GM23338 (cell line): ENCODE data around the gene ZNF394. TPM values are rescaled to one million over a fixed set of nuclear protein-coding genes. Genes with fewer than 3 reads are reported as not detected.

Experiments
- ATAC-seq: fragments of 200-7000 bp; cut with Tn5 transposase; 3 replicates; pipeline ENCODE4 v1.9.1; 2020
- DNase-seq: peaks from one replicate; pipeline ENCODE4 v3.0.0-alpha.2; 2015; ENCODE audit warnings: low spot score
- H2AFZ ChIP-seq: fragments of 200-600 bp; sonication (generic); 2 replicates; pipeline ENCODE4 v1.8.0; 2016; ENCODE audit warnings: antibody characterized with exemption, mild to moderate bottlenecking, moderate library complexity
- H3F3A ChIP-seq: fragments of 200-600 bp; sonication (generic); replicated peaks from 2 replicates; pipeline ENCODE4 v1.8.0; 2017; ENCODE audit warnings: antibody characterized with exemption, mixed run types, low read depth
- H3K27ac ChIP-seq: fragments of 200-600 bp; sonication (generic); 2 replicates; pipeline ENCODE4 v1.6.1; 2016; ENCODE audit warnings: low read depth
- H3K27me3 ChIP-seq: fragments of 200-600 bp; sonication (generic); 2 replicates; pipeline ENCODE4 v1.8.0; 2016; ENCODE audit warnings: mild to moderate bottlenecking, mixed run types, moderate library complexity; ENCODE audit not compliant: insufficient read depth
- H3K36me3 ChIP-seq: fragments of 200-600 bp; sonication (generic); 2 replicates; pipeline ENCODE4 v1.8.0; 2016; ENCODE audit warnings: mild to moderate bottlenecking; ENCODE audit not compliant: insufficient read depth
- H3K4me1 ChIP-seq: fragments of 200-600 bp; sonication (generic); 2 replicates; pipeline ENCODE4 v1.8.0; 2016; ENCODE audit warnings: mild to moderate bottlenecking, moderate library complexity; ENCODE audit not compliant: insufficient read depth
- H3K4me2 ChIP-seq: fragments of 200-600 bp; sonication (generic); 2 replicates; pipeline ENCODE4 v1.7.1; 2017; ENCODE audit warnings: mixed run types
- H3K4me3 ChIP-seq: fragments of 200-600 bp; sonication (generic); 2 replicates; pipeline ENCODE4 v1.6.1; 2016; ENCODE audit warnings: mixed run types
- H3K79me2 ChIP-seq: fragments of 200-600 bp; sonication (generic); replicated peaks from 2 replicates; pipeline ENCODE4 v1.8.0; 2017; ENCODE audit warnings: mild to moderate bottlenecking; ENCODE audit not compliant: insufficient read depth
- H3K9me2 ChIP-seq: fragments of 200-600 bp; sonication (generic); 2 replicates; pipeline ENCODE4 v1.8.0; 2017; ENCODE audit not compliant: insufficient read depth
- H4K20me1 ChIP-seq: fragments of 200-600 bp; sonication (generic); replicated peaks from 2 replicates; pipeline ENCODE4 v1.8.0; 2017; ENCODE audit warnings: mild to moderate bottlenecking; ENCODE audit not compliant: insufficient read depth
- H3K27ac Mint-ChIP-seq: 2 replicates; pipeline ENCODE4 v1.8.0; 2020; ENCODE audit warnings: inconsistent platforms, mild to moderate bottlenecking, moderate library complexity, mixed read lengths
- H3K27me3 Mint-ChIP-seq: 3 replicates; pipeline ENCODE4 v1.8.0; 2022; ENCODE audit warnings: low read depth, mild to moderate bottlenecking, moderate library complexity, mixed read lengths, inconsistent platforms; ENCODE audit not compliant: insufficient read depth, poor library complexity
- H3K36me3 Mint-ChIP-seq: 3 replicates; pipeline ENCODE4 v1.8.0; 2021; ENCODE audit warnings: low read depth, mild to moderate bottlenecking, inconsistent platforms, moderate library complexity, mixed read lengths
- H3K4me1 Mint-ChIP-seq: 3 replicates; pipeline ENCODE4 v1.8.0; 2020; ENCODE audit warnings: mild to moderate bottlenecking, inconsistent platforms, mixed read lengths
- H3K4me3 Mint-ChIP-seq: 3 replicates; pipeline ENCODE4 v1.8.0; 2021; ENCODE audit warnings: moderate library complexity, mild to moderate bottlenecking, inconsistent platforms, mixed read lengths
- H3K9me3 Mint-ChIP-seq: 3 replicates; pipeline ENCODE4 v1.8.0; 2020; ENCODE audit warnings: moderate library complexity, mild to moderate bottlenecking, inconsistent platforms, mixed read lengths
- NANOG ChIP-seq: IDR thresholded peaks from 2 replicates; pipeline ENCODE4 v1.6.1; 2016; ENCODE audit warnings: antibody characterized with exemption, borderline replicate concordance
- POLR2AphosphoS5 ChIP-seq: IDR thresholded peaks from 2 replicates; pipeline ENCODE4 v1.6.1; 2016; ENCODE audit warnings: antibody characterized with exemption, low read depth
- STAT1 ChIP-seq: IDR thresholded peaks from one replicate; pipeline ENCODE4 v1.6.1; 2016; ENCODE audit warnings: antibody characterized with exemption; ENCODE audit not compliant: unreplicated experiment
- ZNF114 ChIP-seq: fragments of 250-450 bp; sonication (Bioruptor Pico); IDR thresholded peaks from 2 replicates; pipeline ENCODE4 v1.5.0; 2020; ENCODE audit warnings: mild to moderate bottlenecking, moderate library complexity
- ZNF331 ChIP-seq: fragments of 250-450 bp; sonication (Bioruptor Pico); IDR thresholded peaks from 2 replicates; pipeline ENCODE4 v1.5.0; 2020; ENCODE audit warnings: low read depth, mild to moderate bottlenecking, moderate library complexity
- polyA plus RNA-seq: library from polyadenylated mRNA; unstranded; fragments of >200 nt; fragmentation: Nextera tagmentation; extraction: Ambion mirVana; gene quantifications from 2 replicates; pipeline ENCODE4 v1.2.1, GENCODE V29; 2016
- total RNA-seq: library from RNA; depleted of rRNA; stranded (reverse); fragments of >200 nt; shearing (Covaris generic); gene quantifications from 2 replicates; pipeline ENCODE4 v1.2.3, GENCODE V29; 2014
- TF ChIP-seq, protein P1 (sequence below): fragments of 250-450 bp; sonication (Bioruptor Pico); IDR thresholded peaks from 2 replicates; pipeline ENCODE4 v1.5.0; 2020; ENCODE audit warnings: mild to moderate bottlenecking, moderate library complexity
- TF ChIP-seq, protein P2 (sequence below): IDR thresholded peaks from one replicate; pipeline ENCODE4 v1.6.1; 2018; ENCODE audit warnings: antibody characterized with exemption; ENCODE audit not compliant: unreplicated experiment

The ZNF394 gene
- total and polyA plus RNA-seq, 2 experiments from 2014 or later: 12.6 to 26.9 TPM

DNA sequence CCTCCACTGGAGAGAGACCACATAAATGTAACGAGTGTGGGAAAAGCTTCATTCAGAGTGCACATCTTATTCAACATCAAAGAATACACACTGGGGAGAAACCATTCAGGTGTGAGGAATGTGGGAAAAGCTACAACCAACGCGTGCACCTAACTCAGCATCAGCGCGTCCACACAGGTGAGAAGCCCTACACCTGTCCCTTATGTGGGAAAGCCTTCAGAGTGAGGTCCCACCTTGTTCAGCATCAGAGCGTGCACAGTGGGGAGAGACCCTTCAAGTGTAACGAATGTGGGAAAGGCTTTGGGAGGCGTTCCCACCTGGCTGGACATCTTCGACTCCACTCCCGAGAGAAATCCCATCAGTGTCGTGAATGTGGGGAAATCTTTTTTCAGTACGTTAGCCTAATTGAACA, 31.3 kb upstream of the ZNF394 start:
- Histone ChIP-seq H3K4me2 (no peak overlapping the region), H3F3A (0 out of 2 replicates have a peak, but pooled peaks cover 11% of the 10 kb centered on the region), H3K9me2 (peaks cover 6% of the 10 kb centered on the region; the same call in 1 of the 2 replicates), H3K79me2 (no peaks in the 10 kb centered on the region), H3K4me3 (peak overlapping the region; percentile 23; the same call in 1 of the 2 replicates), H2AFZ (no peak overlapping the region), H3K27me3 (no peaks in the 10 kb centered on the region), H3K27ac (no peak overlapping the region), H4K20me1 (no peaks in the 10 kb centered on the region), H3K36me3 (peaks cover 38% of the 10 kb centered on the region), H3K4me1 (no peaks in the 10 kb centered on the region)
- H3K4me1 Mint-ChIP-seq: no peaks in the 10 kb centered on the region
- peaks cover 27% of the 10 kb centered on the region for H3K27me3 Mint-ChIP-seq
- no peak overlapping the region for H3K4me3 Mint-ChIP-seq
- TF ChIP-seq, protein P1, sequence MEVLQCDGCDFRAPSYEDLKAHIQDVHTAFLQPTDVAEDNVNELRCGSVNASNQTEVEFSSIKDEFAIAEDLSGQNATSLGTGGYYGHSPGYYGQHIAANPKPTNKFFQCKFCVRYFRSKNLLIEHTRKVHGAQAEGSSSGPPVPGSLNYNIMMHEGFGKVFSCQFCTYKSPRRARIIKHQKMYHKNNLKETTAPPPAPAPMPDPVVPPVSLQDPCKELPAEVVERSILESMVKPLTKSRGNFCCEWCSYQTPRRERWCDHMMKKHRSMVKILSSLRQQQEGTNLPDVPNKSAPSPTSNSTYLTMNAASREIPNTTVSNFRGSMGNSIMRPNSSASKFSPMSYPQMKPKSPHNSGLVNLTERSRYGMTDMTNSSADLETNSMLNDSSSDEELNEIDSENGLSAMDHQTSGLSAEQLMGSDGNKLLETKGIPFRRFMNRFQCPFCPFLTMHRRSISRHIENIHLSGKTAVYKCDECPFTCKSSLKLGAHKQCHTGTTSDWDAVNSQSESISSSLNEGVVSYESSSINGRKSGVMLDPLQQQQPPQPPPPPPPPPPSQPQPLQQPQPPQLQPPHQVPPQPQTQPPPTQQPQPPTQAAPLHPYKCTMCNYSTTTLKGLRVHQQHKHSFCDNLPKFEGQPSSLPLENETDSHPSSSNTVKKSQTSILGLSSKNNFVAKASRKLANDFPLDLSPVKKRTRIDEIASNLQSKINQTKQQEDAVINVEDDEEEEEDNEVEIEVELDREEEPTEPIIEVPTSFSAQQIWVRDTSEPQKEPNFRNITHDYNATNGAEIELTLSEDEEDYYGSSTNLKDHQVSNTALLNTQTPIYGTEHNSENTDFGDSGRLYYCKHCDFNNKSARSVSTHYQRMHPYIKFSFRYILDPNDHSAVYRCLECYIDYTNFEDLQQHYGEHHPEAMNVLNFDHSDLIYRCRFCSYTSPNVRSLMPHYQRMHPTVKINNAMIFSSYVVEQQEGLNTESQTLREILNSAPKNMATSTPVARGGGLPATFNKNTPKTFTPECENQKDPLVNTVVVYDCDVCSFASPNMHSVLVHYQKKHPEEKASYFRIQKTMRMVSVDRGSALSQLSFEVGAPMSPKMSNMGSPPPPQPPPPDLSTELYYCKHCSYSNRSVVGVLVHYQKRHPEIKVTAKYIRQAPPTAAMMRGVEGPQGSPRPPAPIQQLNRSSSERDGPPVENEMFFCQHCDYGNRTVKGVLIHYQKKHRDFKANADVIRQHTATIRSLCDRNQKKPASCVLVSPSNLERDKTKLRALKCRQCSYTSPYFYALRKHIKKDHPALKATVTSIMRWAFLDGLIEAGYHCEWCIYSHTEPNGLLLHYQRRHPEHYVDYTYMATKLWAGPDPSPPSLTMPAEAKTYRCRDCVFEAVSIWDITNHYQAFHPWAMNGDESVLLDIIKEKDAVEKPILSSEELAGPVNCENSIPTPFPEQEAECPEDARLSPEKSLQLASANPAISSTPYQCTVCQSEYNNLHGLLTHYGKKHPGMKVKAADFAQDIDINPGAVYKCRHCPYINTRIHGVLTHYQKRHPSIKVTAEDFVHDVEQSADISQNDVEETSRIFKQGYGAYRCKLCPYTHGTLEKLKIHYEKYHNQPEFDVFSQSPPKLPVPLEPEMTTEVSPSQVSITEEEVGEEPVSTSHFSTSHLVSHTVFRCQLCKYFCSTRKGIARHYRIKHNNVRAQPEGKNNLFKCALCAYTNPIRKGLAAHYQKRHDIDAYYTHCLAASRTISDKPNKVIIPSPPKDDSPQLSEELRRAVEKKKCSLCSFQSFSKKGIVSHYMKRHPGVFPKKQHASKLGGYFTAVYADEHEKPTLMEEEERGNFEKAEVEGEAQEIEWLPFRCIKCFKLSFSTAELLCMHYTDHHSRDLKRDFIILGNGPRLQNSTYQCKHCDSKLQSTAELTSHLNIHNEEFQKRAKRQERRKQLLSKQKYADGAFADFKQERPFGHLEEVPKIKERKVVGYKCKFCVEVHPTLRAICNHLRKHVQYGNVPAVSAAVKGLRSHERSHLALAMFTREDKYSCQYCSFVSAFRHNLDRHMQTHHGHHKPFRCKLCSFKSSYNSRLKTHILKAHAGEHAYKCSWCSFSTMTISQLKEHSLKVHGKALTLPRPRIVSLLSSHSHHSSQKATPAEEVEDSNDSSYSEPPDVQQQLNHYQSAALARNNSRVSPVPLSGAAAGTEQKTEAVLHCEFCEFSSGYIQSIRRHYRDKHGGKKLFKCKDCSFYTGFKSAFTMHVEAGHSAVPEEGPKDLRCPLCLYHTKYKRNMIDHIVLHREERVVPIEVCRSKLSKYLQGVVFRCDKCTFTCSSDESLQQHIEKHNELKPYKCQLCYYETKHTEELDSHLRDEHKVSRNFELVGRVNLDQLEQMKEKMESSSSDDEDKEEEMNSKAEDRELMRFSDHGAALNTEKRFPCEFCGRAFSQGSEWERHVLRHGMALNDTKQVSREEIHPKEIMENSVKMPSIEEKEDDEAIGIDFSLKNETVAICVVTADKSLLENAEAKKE (CRISPR knock-in tag): no peak
- TF ChIP-seq NANOG (no peak), ZNF331 (CRISPR knock-in tag) (no peak), STAT1 (no peak), POLR2AphosphoS5 (no peak), ZNF114 (CRISPR knock-in tag) (no peak)
- TF ChIP-seq, protein P2, sequence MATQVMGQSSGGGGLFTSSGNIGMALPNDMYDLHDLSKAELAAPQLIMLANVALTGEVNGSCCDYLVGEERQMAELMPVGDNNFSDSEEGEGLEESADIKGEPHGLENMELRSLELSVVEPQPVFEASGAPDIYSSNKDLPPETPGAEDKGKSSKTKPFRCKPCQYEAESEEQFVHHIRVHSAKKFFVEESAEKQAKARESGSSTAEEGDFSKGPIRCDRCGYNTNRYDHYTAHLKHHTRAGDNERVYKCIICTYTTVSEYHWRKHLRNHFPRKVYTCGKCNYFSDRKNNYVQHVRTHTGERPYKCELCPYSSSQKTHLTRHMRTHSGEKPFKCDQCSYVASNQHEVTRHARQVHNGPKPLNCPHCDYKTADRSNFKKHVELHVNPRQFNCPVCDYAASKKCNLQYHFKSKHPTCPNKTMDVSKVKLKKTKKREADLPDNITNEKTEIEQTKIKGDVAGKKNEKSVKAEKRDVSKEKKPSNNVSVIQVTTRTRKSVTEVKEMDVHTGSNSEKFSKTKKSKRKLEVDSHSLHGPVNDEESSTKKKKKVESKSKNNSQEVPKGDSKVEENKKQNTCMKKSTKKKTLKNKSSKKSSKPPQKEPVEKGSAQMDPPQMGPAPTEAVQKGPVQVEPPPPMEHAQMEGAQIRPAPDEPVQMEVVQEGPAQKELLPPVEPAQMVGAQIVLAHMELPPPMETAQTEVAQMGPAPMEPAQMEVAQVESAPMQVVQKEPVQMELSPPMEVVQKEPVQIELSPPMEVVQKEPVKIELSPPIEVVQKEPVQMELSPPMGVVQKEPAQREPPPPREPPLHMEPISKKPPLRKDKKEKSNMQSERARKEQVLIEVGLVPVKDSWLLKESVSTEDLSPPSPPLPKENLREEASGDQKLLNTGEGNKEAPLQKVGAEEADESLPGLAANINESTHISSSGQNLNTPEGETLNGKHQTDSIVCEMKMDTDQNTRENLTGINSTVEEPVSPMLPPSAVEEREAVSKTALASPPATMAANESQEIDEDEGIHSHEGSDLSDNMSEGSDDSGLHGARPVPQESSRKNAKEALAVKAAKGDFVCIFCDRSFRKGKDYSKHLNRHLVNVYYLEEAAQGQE: no peak
- H3K9me3 Mint-ChIP-seq: peaks cover 84% of the 10 kb centered on the region
- DNase-seq (peak; percentile 26), ATAC-seq (no peak)
- peaks cover 82% of the 10 kb centered on the region for H3K36me3 Mint-ChIP-seq
- H3K27ac Mint-ChIP-seq: no peak overlapping the region
